CD4-positive, alpha-beta memory T cell (primary cell): ENCODE results near the gene ADAMTSL3. TPM values are rescaled to one million over a fixed set of nuclear protein-coding genes. Genes with fewer than 3 reads are reported as not detected.

Experiments used
- CTCF ChIA-PET: fragments of 350-600 bp; sonication (Branson Sonifier 250); formaldehyde crosslinking; loops from one replicate; lab custom pipeline; 2021; ENCODE audit warnings: inconsistent platforms; ENCODE audit not compliant: partially characterized antibody; lab: Charles Lee
- POLR2A ChIA-PET: fragments of 350-600 bp; sonication (Branson Sonifier 250); formaldehyde crosslinking; loops from one replicate; lab custom pipeline; 2021; ENCODE audit not compliant: partially characterized antibody; lab: Charles Lee
- DNase-seq, 5 donors: peaks; one replicate each; pipeline versions ENCODE4 v3.0.0 to v3.0.0-alpha.2; 2020 to 2022; ENCODE audit warnings: mixed read lengths in 1 of 5
- H3K27ac ChIP-seq: one replicate; pipeline ENCODE4 v1.7.0; 2013; ENCODE audit warnings: low read depth, low read length
- H3K27me3 ChIP-seq: 2 replicates; pipeline ENCODE4 v1.7.0; 2013; ENCODE audit warnings: mild to moderate bottlenecking, low read length, moderate library complexity; ENCODE audit not compliant: insufficient read depth
- H3K36me3 ChIP-seq: 2 replicates; pipeline ENCODE4 v1.7.0; 2013; ENCODE audit warnings: mild to moderate bottlenecking, low read length, moderate library complexity; ENCODE audit not compliant: insufficient read depth
- H3K4me1 ChIP-seq: 2 replicates; pipeline ENCODE4 v1.7.0; 2013; ENCODE audit warnings: mild to moderate bottlenecking, low read length, moderate library complexity; ENCODE audit not compliant: insufficient read depth
- H3K4me3 ChIP-seq, 2 donors: one replicate each; pipeline ENCODE4 v1.7.0; 2013; ENCODE audit warnings: low read length in 2 of 2, mild to moderate bottlenecking in 1 of 2
- H3K9me3 ChIP-seq, 2 donors: one replicate each; pipeline ENCODE4 v1.7.0; 2013; ENCODE audit warnings: low read length in 2 of 2, control low read depth in 1 of 2; ENCODE audit not compliant: control insufficient read depth in 1 of 2
- H3K27ac Mint-ChIP-seq, 7 donors: one replicate each; pipeline ENCODE4 v1.8.0; 2020 to 2021; ENCODE audit warnings: mixed read lengths in 7 of 7, mild to moderate bottlenecking in 6 of 7, inconsistent platforms in 3 of 7, moderate library complexity in 3 of 7
- H3K27me3 Mint-ChIP-seq, 2 donors: one replicate each; pipeline ENCODE4 v1.8.0; 2020 to 2021; ENCODE audit warnings: mixed read lengths in 2 of 2
- H3K36me3 Mint-ChIP-seq, 2 donors: one replicate each; pipeline ENCODE4 v1.8.0; 2020 to 2021; ENCODE audit warnings: mixed read lengths in 2 of 2, inconsistent platforms in 1 of 2, mild to moderate bottlenecking in 1 of 2
- H3K4me1 Mint-ChIP-seq, 4 donors: one replicate each; pipeline ENCODE4 v1.8.0; 2020 to 2021; ENCODE audit warnings: mixed read lengths in 4 of 4, mild to moderate bottlenecking in 1 of 4
- H3K4me3 Mint-ChIP-seq, 8 donors: one replicate each; pipeline ENCODE4 v1.8.0; 2020 to 2021; ENCODE audit warnings: mixed read lengths in 8 of 8, mild to moderate bottlenecking in 7 of 8, moderate library complexity in 6 of 8, inconsistent platforms in 3 of 8
- H3K9me3 Mint-ChIP-seq, 8 donors: one replicate each; pipeline ENCODE4 v1.8.0; 2020 to 2021; ENCODE audit warnings: mixed read lengths in 8 of 8, mild to moderate bottlenecking in 5 of 8, inconsistent platforms in 3 of 8, moderate library complexity in 1 of 8
- intact Hi-C: fragments of 100-400 bp; cut with micrococcal nuclease; formaldehyde crosslinking; loops from one replicate; pipeline ENCODE4 v1.15.1; 2023
- polyA plus RNA-seq, 2 donors: library from polyadenylated mRNA; unstranded; fragments of 300-500 nt; fragmentation: Illumina TruSeq; gene quantifications; one replicate each; pipeline ENCODE4 v1.2.3, GENCODE V29; 2021
- total RNA-seq, 2 experiments: library from RNA; stranded (reverse); gene quantifications; one replicate each; pipeline ENCODE4 v1.2.3, GENCODE V29; 2021

Gene ADAMTSL3
- total and polyA plus RNA-seq, 4 experiments from 2014 or later = not detected

- ChIA-PET CTCF (no interaction called here), POLR2A (no interaction called here)
- H3K9me3 Mint-ChIP-seq = peaks cover 0 to 7% (median 0%) of the 10 kb centered on the region in 8 donors
- H3K4me3 Mint-ChIP-seq = no peak overlapping the region
- no peaks in the 10 kb centered on the region for H3K27me3 ChIP-seq
- H3K4me1 ChIP-seq = no peaks in the 10 kb centered on the region
- H3K36me3 ChIP-seq = no peaks in the 10 kb centered on the region
- H3K36me3 Mint-ChIP-seq = no peaks in the 10 kb centered on the region
- no peaks in the 10 kb centered on the region for H3K9me3 ChIP-seq
- no peak overlapping the region for H3K4me3 ChIP-seq
- DNase-seq = no peak
- H3K27ac Mint-ChIP-seq = no peak overlapping the region
- peaks cover 1 to 4% of the 10 kb centered on the region in 2 donors for H3K27me3 Mint-ChIP-seq
- no peaks in the 10 kb centered on the region for H3K4me1 Mint-ChIP-seq
- H3K27ac ChIP-seq = no peak overlapping the region
- intact Hi-C loops = no loop called here
These were observed 140.3 kb downstream of the ADAMTSL3 start for GRCh38 chr15:83794209-83794608.

GRCh38 chr15:83809345-83809744, 155.4 kb downstream of the ADAMTSL3 start:
- Mint-ChIP-seq H3K4me1 (no peaks in the 10 kb centered on the region), H3K36me3 (no peaks in the 10 kb centered on the region), H3K27me3 (no peaks in the 10 kb centered on the region), H3K9me3 (peaks cover 0 to 19% (median 6%) of the 10 kb centered on the region in 8 donors), H3K27ac (no peak overlapping the region), H3K4me3 (no peak overlapping the region)
- H3K9me3 ChIP-seq = no peaks in the 10 kb centered on the region
- ChIA-PET POLR2A (no interaction called here), CTCF (no interaction called here)
- no peak for DNase-seq
- H3K27ac ChIP-seq = no peak overlapping the region
- H3K4me3 ChIP-seq = no peak overlapping the region
- no peaks in the 10 kb centered on the region for H3K27me3 ChIP-seq
- intact Hi-C loops = no loop called here
- H3K4me1 ChIP-seq = no peaks in the 10 kb centered on the region
- H3K36me3 ChIP-seq = no peaks in the 10 kb centered on the region

DNA sequence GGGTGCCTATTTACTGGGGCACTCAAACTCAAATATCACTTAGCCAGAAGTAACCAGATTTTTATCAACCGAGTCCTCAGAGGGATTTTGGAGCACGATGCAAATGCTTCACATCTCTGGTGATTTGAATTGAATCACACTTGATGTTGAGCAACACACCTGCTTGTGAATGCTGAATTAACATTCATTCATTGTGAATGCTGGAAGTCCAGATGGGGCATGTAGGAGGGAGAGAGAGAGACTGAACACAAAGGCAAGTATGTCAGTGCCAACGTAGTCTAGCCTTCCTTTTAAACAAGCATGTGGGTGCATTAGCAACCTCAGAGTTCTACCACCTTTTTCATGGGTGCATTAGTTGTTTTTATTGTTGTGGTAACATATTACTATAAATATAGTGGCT, 156.2 kb downstream of the ADAMTSL3 start:
- H3K9me3 Mint-ChIP-seq = peaks cover 0 to 19% (median 6%) of the 10 kb centered on the region in 8 donors
- Histone ChIP-seq H3K27me3 (no peaks in the 10 kb centered on the region), H3K4me1 (no peaks in the 10 kb centered on the region), H3K36me3 (no peaks in the 10 kb centered on the region), H3K4me3 (no peak overlapping the region), H3K9me3 (no peaks in the 10 kb centered on the region), H3K27ac (no peak overlapping the region)
- POLR2A ChIA-PET = no interaction called here
- intact Hi-C loops = no loop called here
- no peak overlapping the region for H3K27ac Mint-ChIP-seq
- CTCF ChIA-PET = no interaction called here
- no peak overlapping the region for H3K4me3 Mint-ChIP-seq
- no peaks in the 10 kb centered on the region for H3K36me3 Mint-ChIP-seq
- no peaks in the 10 kb centered on the region for H3K4me1 Mint-ChIP-seq
- no peak for DNase-seq
- peaks cover 2 to 3% of the 10 kb centered on the region in 2 donors for H3K27me3 Mint-ChIP-seq

GRCh38 chr15:83813682-83814081, 159.8 kb downstream of the ADAMTSL3 start:
- POLR2A ChIA-PET = no interaction called here
- H3K36me3 ChIP-seq = no peaks in the 10 kb centered on the region
- Mint-ChIP-seq H3K27me3 (peaks cover 4% of the 10 kb centered on the region in 2 donors), H3K36me3 (no peaks in the 10 kb centered on the region), H3K4me3 (no peak overlapping the region), H3K4me1 (no peaks in the 10 kb centered on the region), H3K9me3 (peaks cover 0 to 3% (median 0%) of the 10 kb centered on the region in 8 donors), H3K27ac (no peak overlapping the region)
- H3K4me3 ChIP-seq = no peak overlapping the region
- DNase-seq = no peak
- CTCF ChIA-PET = no interaction called here
- intact Hi-C loops = no loop called here
- no peaks in the 10 kb centered on the region for H3K9me3 ChIP-seq
- no peak overlapping the region for H3K27ac ChIP-seq
- no peaks in the 10 kb centered on the region for H3K27me3 ChIP-seq
- H3K4me1 ChIP-seq = no peaks in the 10 kb centered on the region

DNA sequence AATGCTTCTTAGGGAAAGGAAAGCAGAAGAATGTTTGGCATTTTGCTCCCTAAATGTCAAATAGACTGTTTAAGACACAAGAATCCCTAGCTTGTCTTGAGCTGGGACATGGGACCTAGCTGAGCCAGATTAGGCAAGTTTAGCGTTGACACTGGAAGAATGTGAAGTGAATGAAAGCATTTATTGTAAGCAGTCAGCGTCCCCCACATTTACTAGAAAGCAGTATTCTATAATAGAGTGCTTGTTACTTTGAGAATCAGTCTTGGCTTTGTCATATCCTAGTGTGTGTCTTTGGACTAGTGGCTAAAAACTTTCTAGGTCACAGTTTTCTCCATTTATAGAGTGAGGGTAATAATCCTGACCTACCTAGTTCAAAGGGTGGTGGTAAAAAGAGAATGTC, 161.6 kb downstream of the ADAMTSL3 start:
- CTCF ChIA-PET = interaction anchor here (0.6 to 1.5 kb wide), 3 partner anchors 9 to 376 kb away, joined by 3 to 4 read pairs (median 3); no protein-coding TSS in a partner anchor
- Mint-ChIP-seq H3K27me3 (peaks cover 4% of the 10 kb centered on the region in 2 donors), H3K9me3 (peaks cover 0 to 3% (median 0%) of the 10 kb centered on the region in 8 donors), H3K4me1 (no peaks in the 10 kb centered on the region), H3K27ac (no peak overlapping the region), H3K4me3 (no peak overlapping the region), H3K36me3 (no peaks in the 10 kb centered on the region)
- DNase-seq = no peak
- Histone ChIP-seq H3K36me3 (no peaks in the 10 kb centered on the region), H3K27ac (no peak overlapping the region), H3K4me3 (no peak overlapping the region), H3K27me3 (no peaks in the 10 kb centered on the region), H3K4me1 (no peaks in the 10 kb centered on the region), H3K9me3 (no peaks in the 10 kb centered on the region)
- POLR2A ChIA-PET = no interaction called here
- intact Hi-C loops = no loop called here

- no peak overlapping the region for H3K4me3 ChIP-seq
- DNase-seq = no peak
- Mint-ChIP-seq H3K36me3 (no peaks in the 10 kb centered on the region), H3K27me3 (peaks cover 4% of the 10 kb centered on the region in 2 donors), H3K9me3 (peaks cover 0 to 6% (median 0%) of the 10 kb centered on the region in 8 donors), H3K4me3 (no peak overlapping the region), H3K27ac (no peak overlapping the region), H3K4me1 (no peaks in the 10 kb centered on the region)
- H3K27ac ChIP-seq = no peak overlapping the region
- H3K27me3 ChIP-seq = no peaks in the 10 kb centered on the region
- ChIA-PET POLR2A (no interaction called here), CTCF (interaction anchor here (0.6 to 1.5 kb wide), 2 partner anchors 10 to 377 kb away, joined by 3 to 4 read pairs; no protein-coding TSS in a partner anchor)
- no peaks in the 10 kb centered on the region for H3K36me3 ChIP-seq
- intact Hi-C loops = no loop called here
- no peaks in the 10 kb centered on the region for H3K9me3 ChIP-seq
- H3K4me1 ChIP-seq = no peaks in the 10 kb centered on the region
These were observed 162.4 kb downstream of the ADAMTSL3 start for GRCh38 chr15:83816124-83816883.

DNA sequence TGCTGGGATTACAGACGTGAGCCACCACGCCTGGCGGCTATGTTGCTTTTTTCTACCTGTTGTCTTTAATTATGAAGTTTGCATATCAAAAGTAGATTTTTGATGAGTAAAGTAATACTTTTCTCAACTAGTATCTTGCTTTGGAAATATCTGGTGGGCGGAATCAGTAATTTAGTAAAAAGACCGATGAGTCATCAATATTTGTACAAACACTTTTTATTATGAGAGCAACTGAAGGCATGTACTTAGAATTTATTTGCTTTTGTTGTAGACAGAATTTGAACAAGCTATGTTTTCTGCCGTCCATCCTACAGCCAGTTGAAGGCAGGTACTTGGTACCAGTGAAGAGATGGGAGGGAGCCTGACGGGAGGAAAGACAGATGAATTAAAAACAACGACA, 164.7 kb downstream of the ADAMTSL3 start:
- H3K9me3 Mint-ChIP-seq = peaks cover 0 to 11% (median 4%) of the 10 kb centered on the region in 8 donors
- no peaks in the 10 kb centered on the region for H3K36me3 Mint-ChIP-seq
- H3K4me3 Mint-ChIP-seq = no peak overlapping the region
- no peak overlapping the region for H3K27ac ChIP-seq
- H3K4me1 ChIP-seq = no peaks in the 10 kb centered on the region
- intact Hi-C loops = no loop called here
- H3K27me3 Mint-ChIP-seq = peaks cover 4% of the 10 kb centered on the region in 2 donors
- H3K36me3 ChIP-seq = no peaks in the 10 kb centered on the region
- H3K27me3 ChIP-seq = no peaks in the 10 kb centered on the region
- H3K9me3 ChIP-seq = no peaks in the 10 kb centered on the region
- no peaks in the 10 kb centered on the region for H3K4me1 Mint-ChIP-seq
- ChIA-PET CTCF (no interaction called here), POLR2A (no interaction called here)
- H3K27ac Mint-ChIP-seq = no peak overlapping the region
- H3K4me3 ChIP-seq = no peak overlapping the region
- no peak for DNase-seq
